ENCODE results near the gene NCOA7. TPM values are rescaled to one million over a fixed set of nuclear protein-coding genes. Genes with fewer than 3 reads are reported as not detected.
"Not testable (repeated sequence)": the region's sequence is repeated elsewhere in the genome, so short reads cannot be mapped to it uniquely, and the experiment has no call there.

The NCOA7 gene
- total RNA-seq, 1 experiment from 2014 or later = 14.4 TPM

GRCh38 chr6:125802943-125803377 is 12.2 kb downstream of the NCOA7 start:
- H3K27me3 Mint-ChIP-seq (ENCODE audit: low read depth) = no peaks in the 10 kb centered on the region
- no peak for ATAC-seq
- H3K9me3 Mint-ChIP-seq = no peaks in the 10 kb centered on the region
- H3K27ac Mint-ChIP-seq = no peak overlapping the region
- CTCF ChIA-PET = no interaction called here
- POLR2A ChIA-PET = no interaction called here
- no peaks in the 10 kb centered on the region for H3K4me1 Mint-ChIP-seq
- no peak for TF ChIP-seq TEAD1 (CRISPR knock-in tag; IDR thresholded peaks at IDR 0.05)
- DNase-seq (ENCODE audit: low spot score) = no peak
- H3K36me3 Mint-ChIP-seq = no peaks in the 10 kb centered on the region
- H3K4me3 Mint-ChIP-seq = no peak overlapping the region

GRCh38 chr6:125804264-125804663 is 13.5 kb downstream of the NCOA7 start:
- DNase-seq (ENCODE audit: low spot score) (no peak), ATAC-seq (no peak)
- POLR2A ChIA-PET = interaction anchor here (1.1 kb wide), 1 partner anchor 14 kb away, joined by 4 read pairs; the partner anchor contains the start of gene NCOA7
- H3K9me3 Mint-ChIP-seq = no peaks in the 10 kb centered on the region
- no peak overlapping the region for H3K4me3 Mint-ChIP-seq
- CTCF ChIA-PET = interaction anchor here (0.6 to 1.2 kb wide), 2 partner anchors 152 to 1735 kb away, joined by 3 read pairs; partner anchors contain the start of gene HINT3
- TF ChIP-seq PRRX2 (CRISPR knock-in tag; IDR thresholded peaks at IDR 0.05) (no peak), IRF1 (CRISPR knock-in tag; IDR thresholded peaks at IDR 0.05) (no peak), ERG (CRISPR knock-in tag; IDR thresholded peaks at IDR 0.05) (no peak)
- H3K27me3 Mint-ChIP-seq (ENCODE audit: low read depth) = no peaks in the 10 kb centered on the region
- no peaks in the 10 kb centered on the region for H3K36me3 Mint-ChIP-seq
- H3K4me1 Mint-ChIP-seq = no peaks in the 10 kb centered on the region
- H3K27ac Mint-ChIP-seq = no peak overlapping the region

GRCh38 chr6:125804866-125805425 is 14.2 kb downstream of the NCOA7 start:
- ChIA-PET CTCF (interaction anchor here (0.6 to 1.2 kb wide), 2 partner anchors 151 to 1734 kb away, joined by 3 read pairs; partner anchors contain the start of gene HINT3), POLR2A (interaction anchor here (1.1 kb wide), 1 partner anchor 14 kb away, joined by 4 read pairs; the partner anchor contains the start of gene NCOA7)
- not testable (repeated sequence) for DNase-seq (ENCODE audit: low spot score)

GRCh38 chr6:125806813-125807212 is 16.1 kb downstream of the NCOA7 start:
- POLR2A ChIA-PET = no interaction called here
- ATAC-seq (no peak), DNase-seq (ENCODE audit: low spot score) (no peak)
- Mint-ChIP-seq H3K4me1 (peaks cover 6% of the 10 kb centered on the region; the same call in 1 of the 2 replicates), H3K27ac (no peak overlapping the region), H3K27me3 (ENCODE audit: low read depth) (no peaks in the 10 kb centered on the region), H3K4me3 (no peak overlapping the region), H3K36me3 (no peaks in the 10 kb centered on the region), H3K9me3 (no peaks in the 10 kb centered on the region)
- CTCF ChIA-PET = no interaction called here
- TF ChIP-seq FOXP4 (CRISPR knock-in tag; IDR thresholded peaks at IDR 0.05) (no peak), ZNF425 (CRISPR knock-in tag; conservative IDR thresholded peaks at IDR 0.05) (no peak), RORB (CRISPR knock-in tag; IDR thresholded peaks at IDR 0.05) (no peak), ZNF281 (CRISPR knock-in tag; IDR thresholded peaks at IDR 0.05) (no peak), EMX1 (CRISPR knock-in tag; IDR thresholded peaks at IDR 0.05) (no peak), ZNF219 (CRISPR knock-in tag; IDR thresholded peaks at IDR 0.05; ENCODE audit: borderline replicate concordance) (no peak), TP53 (CRISPR knock-in tag; IDR thresholded peaks at IDR 0.05) (no peak), IRF1 (CRISPR knock-in tag; IDR thresholded peaks at IDR 0.05) (no peak), ZNF423 (CRISPR knock-in tag; IDR thresholded peaks at IDR 0.05) (no peak), NFE2L1 (CRISPR knock-in tag; IDR thresholded peaks at IDR 0.05) (no peak), ZMAT4 (CRISPR knock-in tag; IDR thresholded peaks at IDR 0.05) (no peak), E2F1 (CRISPR knock-in tag; IDR thresholded peaks at IDR 0.05) (no peak)

More at GRCh38 chr6:125804866-125805425, 14.2 kb downstream of the NCOA7 start:
- not testable (repeated sequence) for H3K9me3 Mint-ChIP-seq; H3K27me3 Mint-ChIP-seq (ENCODE audit: low read depth); ATAC-seq; H3K4me1 Mint-ChIP-seq; H3K4me3 Mint-ChIP-seq; H3K36me3 Mint-ChIP-seq; H3K27ac Mint-ChIP-seq
